Activated CD4-positive, alpha-beta memory T cell treated with anti-CD3 and anti-CD28 coated beads, Interleukin-2, amount 10 ng/mL, durations not matched to agents 7 days and 5 days (primary cell): Measurements from ENCODE around the gene LINGO4. TPM values are rescaled to one million over a fixed set of nuclear protein-coding genes. Genes with fewer than 3 reads are reported as not detected.

Source experiments
- CTCF ChIA-PET: fragments of 350-600 bp; sonication (Branson Sonifier 250); formaldehyde crosslinking; loops from one replicate; lab custom pipeline; 2021; ENCODE audit warnings: antibody characterized with exemption, inconsistent platforms; lab: Charles Lee
- POLR2A ChIA-PET: fragments of 350-600 bp; sonication (Branson Sonifier 250); formaldehyde crosslinking; loops from one replicate; lab custom pipeline; 2021; ENCODE audit warnings: antibody characterized with exemption; lab: Charles Lee
- DNase-seq: peaks from one replicate; pipeline ENCODE4 v3.0.0-alpha.2; 2020
- H3K27ac Mint-ChIP-seq: one replicate; pipeline ENCODE4 v1.8.0; 2021; ENCODE audit warnings: mild to moderate bottlenecking, mixed read lengths
- H3K27me3 Mint-ChIP-seq: one replicate; pipeline ENCODE4 v1.8.0; 2021; ENCODE audit warnings: mixed read lengths
- H3K36me3 Mint-ChIP-seq: one replicate; pipeline ENCODE4 v1.8.0; 2021; ENCODE audit warnings: low read depth, mixed read lengths
- H3K4me1 Mint-ChIP-seq: one replicate; pipeline ENCODE4 v1.8.0; 2021; ENCODE audit warnings: mixed read lengths
- H3K4me3 Mint-ChIP-seq: one replicate; pipeline ENCODE4 v1.8.0; 2021; ENCODE audit warnings: mild to moderate bottlenecking, mixed read lengths
- H3K9me3 Mint-ChIP-seq: one replicate; pipeline ENCODE4 v1.8.0; 2021; ENCODE audit warnings: mixed read lengths
- total RNA-seq, 2 experiments: library from RNA; stranded (reverse); gene quantifications; one replicate each; pipeline ENCODE4 v1.2.3, GENCODE V29; 2021

The LINGO4 gene
- total RNA-seq, 2 experiments from 2014 or later: 1.2 to 1.3 TPM

DNA sequence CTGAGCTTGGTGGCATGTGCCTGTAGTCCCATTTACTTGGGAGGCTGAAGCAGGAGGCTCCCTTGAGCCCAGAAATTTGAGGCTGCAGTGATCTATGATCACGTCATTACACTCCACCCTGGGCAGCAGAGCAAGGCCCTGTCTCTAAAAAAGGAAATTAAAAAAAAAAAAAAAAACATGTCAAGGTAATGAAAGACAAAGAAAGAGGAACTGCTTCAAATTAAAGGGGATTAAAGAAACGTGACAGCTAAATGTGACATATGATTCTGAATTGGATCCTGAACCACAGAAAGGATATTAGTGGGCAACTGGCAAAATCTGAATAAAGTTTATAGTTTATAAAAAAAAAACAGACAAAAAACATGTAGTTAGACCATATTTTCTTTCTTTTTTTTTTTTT lies 38.2 kb upstream of the LINGO4 start:
- Mint-ChIP-seq H3K36me3 (peaks cover 40% of the 10 kb centered on the region), H3K27me3 (no peaks in the 10 kb centered on the region), H3K27ac (no peak overlapping the region), H3K9me3 (no peaks in the 10 kb centered on the region), H3K4me1 (peaks cover 56% of the 10 kb centered on the region), H3K4me3 (no peak overlapping the region)
- ChIA-PET CTCF (interaction anchor here (1.4 to 1.6 kb wide), 2 partner anchors 130 to 249 kb away, joined by 3 to 5 read pairs; no protein-coding TSS in a partner anchor), POLR2A (interaction anchor here (1.3 kb wide), 1 partner anchor 10 kb away, joined by 4 read pairs; the partner anchor contains the start of gene THEM5)
- DNase-seq: no peak

DNA sequence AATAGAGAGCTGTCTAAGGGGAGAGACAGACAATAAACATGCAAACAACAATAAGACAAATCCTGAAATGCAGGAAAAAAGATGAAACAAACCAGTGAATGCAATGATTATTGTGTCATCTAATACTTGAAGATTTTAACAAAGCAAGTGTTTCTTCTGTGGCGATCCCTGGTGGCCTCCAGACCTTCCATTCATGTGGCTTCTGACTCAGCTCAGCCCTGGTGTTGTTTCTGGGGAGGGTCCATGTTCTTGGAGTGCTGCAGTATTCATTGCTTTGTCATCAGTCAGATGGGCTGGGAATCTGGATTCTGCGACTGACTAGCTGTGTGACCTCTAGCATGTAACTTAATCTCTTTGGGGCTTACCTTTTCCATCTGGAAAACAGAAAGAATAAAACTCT lies 35.9 kb upstream of the LINGO4 start:
- Mint-ChIP-seq H3K27me3 (no peaks in the 10 kb centered on the region), H3K9me3 (no peaks in the 10 kb centered on the region), H3K27ac (no peak overlapping the region), H3K4me3 (no peak overlapping the region), H3K36me3 (peaks cover 32% of the 10 kb centered on the region), H3K4me1 (peaks cover 57% of the 10 kb centered on the region)
- ChIA-PET CTCF (interaction anchor here (1.1 to 2.0 kb wide), 6 partner anchors 13 to 247 kb away, joined by 3 to 9 read pairs (median 5); partner anchors contain the start of gene MRPL9), POLR2A (interaction anchor here (0.6 to 4.1 kb wide), 11 partner anchors 8 to 442 kb away, joined by 3 to 21 read pairs (median 13); partner anchors contain the start of genes PSMB4, RORC and THEM5)
- DNase-seq: no peak

GRCh38 chr1:151840421-151840820 lies 35.2 kb upstream of the LINGO4 start:
- CTCF ChIA-PET: interaction anchor here (0.6 to 2.0 kb wide), 10 partner anchors 10 to 605 kb away, joined by 3 to 10 read pairs (median 4); partner anchors contain the start of gene MRPL9
- peak overlapping the region; percentile 89 for H3K4me3 Mint-ChIP-seq
- H3K27me3 Mint-ChIP-seq: no peaks in the 10 kb centered on the region
- H3K9me3 Mint-ChIP-seq: no peaks in the 10 kb centered on the region
- no peak for DNase-seq
- H3K36me3 Mint-ChIP-seq: peaks cover 31% of the 10 kb centered on the region
- peak overlapping the region; percentile 89 for H3K27ac Mint-ChIP-seq
- H3K4me1 Mint-ChIP-seq: peaks cover 61% of the 10 kb centered on the region
- POLR2A ChIA-PET: interaction anchor here (0.6 to 4.1 kb wide), 21 partner anchors 8 to 513 kb away, joined by 3 to 21 read pairs (median 4); partner anchors contain the start of genes MRPL9, PI4KB, PSMB4 and RORC

DNA sequence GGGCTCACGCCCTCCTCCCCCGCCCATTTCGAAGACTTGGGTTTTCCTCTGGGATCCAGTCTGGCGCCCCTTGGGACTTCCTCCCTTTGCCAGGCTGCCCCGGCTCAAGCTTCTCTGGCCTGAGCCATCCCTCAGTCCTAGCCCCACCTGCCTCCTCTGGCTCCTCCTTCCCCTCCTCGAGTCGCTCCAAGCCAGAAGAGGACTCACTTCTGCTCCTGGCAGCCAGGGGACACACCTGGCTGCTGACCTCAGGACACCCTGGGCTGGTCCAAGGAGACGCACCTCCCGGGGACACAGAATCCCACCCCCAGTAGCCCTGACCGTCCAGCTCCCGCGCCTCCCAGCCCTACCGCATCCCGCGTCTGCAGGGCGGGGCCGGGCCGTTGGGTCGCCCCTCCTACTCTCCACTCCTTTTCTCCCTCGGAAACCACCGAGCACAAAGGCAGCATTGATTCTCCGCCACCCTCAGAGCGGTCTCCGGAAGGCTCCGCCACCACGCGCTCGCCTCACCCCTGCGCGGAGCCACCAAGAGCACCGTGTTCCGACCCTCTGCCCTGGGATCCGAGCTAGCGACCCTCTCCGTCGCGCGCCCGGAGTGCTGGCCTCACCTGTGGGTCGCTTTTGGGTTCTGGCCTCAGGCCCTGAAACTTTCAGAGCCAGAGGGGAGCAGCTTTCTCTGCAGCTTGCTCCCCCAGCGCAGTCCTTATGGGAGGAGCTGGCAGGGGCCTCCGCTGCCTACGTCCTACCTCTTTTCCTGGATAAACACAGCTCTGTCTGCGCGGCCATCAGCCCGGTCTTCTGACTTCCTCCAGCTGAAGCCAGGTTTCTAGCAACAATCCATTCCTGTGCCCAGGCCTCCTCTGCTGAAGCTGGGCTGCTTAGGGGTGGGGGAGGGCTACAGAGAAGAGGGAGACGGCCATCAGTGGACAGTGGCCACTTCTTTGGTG lies 34.5 kb upstream of the LINGO4 start, which contains the start of gene C2CD4D:
TSS of gene C2CD4D (minus strand) at position 364 of the 947 bp plus-strand sequence. CDS start 831 bp downstream, outside the sequence.
- peaks cover 27% of the 10 kb centered on the region for H3K36me3 Mint-ChIP-seq
- peaks cover 64% of the 10 kb centered on the region for H3K4me1 Mint-ChIP-seq
- CTCF ChIA-PET: interaction anchor here (0.7 to 2.0 kb wide), 9 partner anchors 9 to 604 kb away, joined by 3 to 10 read pairs (median 5); partner anchors contain the start of gene MRPL9
- H3K27me3 Mint-ChIP-seq: no peaks in the 10 kb centered on the region
- H3K4me3 Mint-ChIP-seq: peak within 1 kb of the TSS; percentile 89
- peak within 1 kb of the TSS; percentile 89 for H3K27ac Mint-ChIP-seq
- H3K9me3 Mint-ChIP-seq: no peaks in the 10 kb centered on the region
- DNase-seq: peak; percentile 82
- POLR2A ChIA-PET: interaction anchor here (0.6 to 4.1 kb wide), 20 partner anchors 9 to 513 kb away, joined by 3 to 21 read pairs (median 6); partner anchors contain the start of genes MRPL9, PI4KB, PSMB4 and RORC

DNA sequence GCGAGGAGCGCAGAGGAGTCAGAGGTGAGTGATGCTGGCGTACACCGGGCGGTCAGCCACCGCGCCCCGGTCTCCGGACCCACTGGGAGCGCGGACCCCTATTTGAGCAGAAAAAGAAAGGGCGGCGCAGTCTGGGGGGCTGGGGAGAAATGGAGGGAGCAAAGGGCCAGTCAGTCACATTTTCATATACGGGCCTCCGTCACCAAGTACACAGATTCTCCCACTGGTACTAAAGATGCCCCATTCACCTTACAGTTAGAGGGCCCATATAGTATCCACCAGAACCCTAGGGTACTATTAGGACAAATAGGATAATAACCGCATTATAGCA lies 33.8 kb upstream of the LINGO4 start:
- Mint-ChIP-seq H3K27me3 (no peaks in the 10 kb centered on the region), H3K4me3 (peak overlapping the region; percentile 89), H3K27ac (peak overlapping the region; percentile 89), H3K36me3 (peaks cover 22% of the 10 kb centered on the region), H3K9me3 (no peaks in the 10 kb centered on the region), H3K4me1 (peaks cover 68% of the 10 kb centered on the region)
- no peak for DNase-seq
- ChIA-PET POLR2A (interaction anchor here (1.0 to 4.1 kb wide), 11 partner anchors 8 to 76 kb away, joined by 3 to 21 read pairs (median 11); partner anchors contain the start of genes MRPL9, RORC, TDRKH and THEM4), CTCF (interaction anchor here (1.9 kb wide), 1 partner anchor 9 kb away, joined by 10 read pairs; no protein-coding TSS in a partner anchor)

DNA sequence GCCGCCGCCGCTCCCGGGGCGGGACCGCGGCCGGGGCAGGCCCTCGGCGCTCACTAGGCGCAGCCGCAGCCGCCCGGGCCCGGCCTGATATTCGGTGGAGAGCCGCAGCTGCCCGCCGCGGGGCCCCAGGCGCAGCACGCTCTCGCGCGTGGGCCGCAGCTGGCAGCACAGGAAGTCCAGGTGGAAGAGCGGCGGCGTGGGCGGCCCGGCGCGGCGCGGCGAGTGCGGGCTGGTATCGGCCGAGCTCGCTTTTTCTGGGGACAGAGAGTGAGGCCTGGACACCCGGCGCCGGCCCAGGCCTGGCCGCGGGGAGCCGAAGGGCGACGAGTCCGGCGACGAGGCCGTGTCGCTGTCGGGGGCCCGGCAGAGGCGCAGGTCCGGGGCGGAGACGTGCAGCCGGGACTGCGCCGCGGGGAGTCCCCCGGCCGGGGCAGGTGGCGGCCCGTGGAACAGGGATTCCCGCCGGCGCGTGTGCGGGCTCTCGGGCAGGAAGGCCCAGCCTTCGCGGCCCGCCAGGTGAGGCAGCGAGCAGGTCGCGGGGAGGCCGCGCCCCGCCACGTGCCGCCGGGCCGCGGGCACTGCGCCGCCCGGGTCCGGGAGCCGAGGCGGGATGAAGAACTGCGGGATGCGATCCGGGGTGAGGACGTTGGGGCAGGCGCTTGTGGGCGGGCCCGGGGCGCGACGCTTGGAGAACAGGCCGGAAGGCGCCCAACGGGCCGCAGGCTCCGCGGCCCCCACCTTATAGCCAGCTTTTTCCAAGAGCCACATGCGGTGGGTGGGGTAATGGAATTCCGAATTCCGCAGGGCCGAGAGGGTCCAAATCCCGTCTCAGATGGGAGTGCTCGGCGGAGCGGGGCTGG lies 33.2 kb upstream of the LINGO4 start:
- Mint-ChIP-seq H3K4me3 (peak overlapping the region; percentile 89), H3K36me3 (peaks cover 22% of the 10 kb centered on the region), H3K4me1 (peaks cover 74% of the 10 kb centered on the region), H3K27ac (peak overlapping the region; percentile 98), H3K27me3 (no peaks in the 10 kb centered on the region), H3K9me3 (no peaks in the 10 kb centered on the region)
- ChIA-PET POLR2A (interaction anchor here (0.9 to 4.1 kb wide), 17 partner anchors 8 to 155 kb away, joined by 3 to 21 read pairs (median 9); partner anchors contain the start of genes MRPL9, RORC, TDRKH and THEM4), CTCF (interaction anchor here (0.8 to 2.8 kb wide), 4 partner anchors 8 to 414 kb away, joined by 3 to 21 read pairs (median 14); partner anchors contain the start of gene TDRKH)
- peak; percentile 46 for DNase-seq

GRCh38 chr1:151837884-151838221 lies 32.6 kb upstream of the LINGO4 start:
- peaks cover 79% of the 10 kb centered on the region for H3K4me1 Mint-ChIP-seq
- H3K27ac Mint-ChIP-seq: peak overlapping the region; percentile 98
- peaks cover 19% of the 10 kb centered on the region for H3K36me3 Mint-ChIP-seq
- POLR2A ChIA-PET: interaction anchor here (0.9 to 4.1 kb wide), 8 partner anchors 7 to 155 kb away, joined by 3 to 19 read pairs (median 6); partner anchors contain the start of genes MRPL9, RORC, TDRKH and THEM4
- CTCF ChIA-PET: interaction anchor here (0.8 to 2.8 kb wide), 3 partner anchors 11 to 413 kb away, joined by 3 to 21 read pairs (median 18); partner anchors contain the start of gene TDRKH
- no peaks in the 10 kb centered on the region for H3K9me3 Mint-ChIP-seq
- peak overlapping the region; percentile 89 for H3K4me3 Mint-ChIP-seq
- no peaks in the 10 kb centered on the region for H3K27me3 Mint-ChIP-seq
- DNase-seq: no peak

DNA sequence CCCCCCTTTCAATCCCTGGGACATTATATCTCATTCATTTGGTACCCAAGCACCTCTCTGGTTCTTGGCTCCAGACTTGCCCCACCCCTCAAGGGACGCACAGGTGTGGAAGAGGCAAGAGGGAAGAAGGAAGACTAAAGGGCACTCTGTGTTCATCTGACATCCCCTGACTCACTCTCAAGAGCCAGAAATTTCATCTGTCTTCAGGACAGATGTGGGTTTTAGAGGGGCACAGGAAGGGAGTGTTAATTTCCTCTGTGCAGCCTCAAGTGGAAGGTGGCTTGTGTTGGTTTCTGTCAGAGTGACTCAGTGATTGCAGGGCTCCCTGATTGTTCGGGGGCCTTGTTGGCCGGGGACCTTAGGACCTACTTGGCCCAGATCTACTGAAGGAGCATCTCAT lies 32.0 kb upstream of the LINGO4 start:
- peak overlapping the region; percentile 89 for H3K4me3 Mint-ChIP-seq
- peak; percentile 48 for DNase-seq
- CTCF ChIA-PET: interaction anchor here (0.6 to 2.8 kb wide), 25 partner anchors 9 to 484 kb away, joined by 3 to 21 read pairs (median 5); partner anchors contain the start of genes MRPL9 and TDRKH
- H3K27me3 Mint-ChIP-seq: no peaks in the 10 kb centered on the region
- peaks cover 17% of the 10 kb centered on the region for H3K36me3 Mint-ChIP-seq
- H3K27ac Mint-ChIP-seq: peak overlapping the region; percentile 98
- POLR2A ChIA-PET: interaction anchor here (0.6 to 2.5 kb wide), 14 partner anchors 10 to 497 kb away, joined by 3 to 18 read pairs (median 4); partner anchors contain the start of genes MRPL9 and TDRKH
- H3K4me1 Mint-ChIP-seq: peaks cover 86% of the 10 kb centered on the region
- no peaks in the 10 kb centered on the region for H3K9me3 Mint-ChIP-seq

- Mint-ChIP-seq H3K4me3 (no peak overlapping the region), H3K4me1 (peaks cover 88% of the 10 kb centered on the region), H3K27me3 (no peaks in the 10 kb centered on the region), H3K36me3 (peaks cover 6% of the 10 kb centered on the region), H3K27ac (peak overlapping the region; percentile 1), H3K9me3 (no peaks in the 10 kb centered on the region)
- CTCF ChIA-PET: interaction anchor here (0.5 to 2.8 kb wide), 20 partner anchors 8 to 535 kb away, joined by 3 to 21 read pairs (median 5); partner anchors contain the start of genes MRPL9 and TDRKH
- no peak for DNase-seq
- POLR2A ChIA-PET: interaction anchor here (0.8 to 2.3 kb wide), 10 partner anchors 10 to 113 kb away, joined by 3 to 8 read pairs (median 4); partner anchors contain the start of genes MRPL9 and TDRKH
Measured at GRCh38 chr1:151835596-151835995, 30.4 kb upstream of the LINGO4 start.

DNA sequence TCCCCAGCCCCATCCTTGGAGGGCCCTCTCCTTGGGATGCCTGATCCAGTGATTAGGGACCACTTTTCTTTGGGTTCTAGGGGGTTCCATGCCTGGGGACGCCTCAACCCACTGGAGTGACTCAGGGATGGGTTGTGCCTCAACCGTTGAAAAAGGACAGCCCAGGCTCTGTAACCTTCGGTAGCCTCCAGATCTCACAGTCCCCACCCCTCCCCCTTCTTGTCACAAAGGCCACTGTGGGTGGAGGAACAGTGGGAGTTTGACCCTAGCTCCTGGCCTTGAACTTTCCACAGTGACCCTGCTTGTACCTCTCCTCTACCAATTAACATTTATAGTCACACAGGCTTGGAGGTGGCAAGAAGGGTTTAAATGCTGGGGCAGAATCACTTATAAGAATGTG lies 29.0 kb upstream of the LINGO4 start:
- no peaks in the 10 kb centered on the region for H3K27me3 Mint-ChIP-seq
- H3K27ac Mint-ChIP-seq: peak overlapping the region; percentile 84
- CTCF ChIA-PET: interaction anchor here (0.7 to 2.2 kb wide), 11 partner anchors 13 to 390 kb away, joined by 3 to 12 read pairs (median 3); no protein-coding TSS in a partner anchor

More for the DNA sequence above, 29.0 kb upstream of the LINGO4 start:
- peaks cover 88% of the 10 kb centered on the region for H3K4me1 Mint-ChIP-seq
- POLR2A ChIA-PET: interaction anchor here (0.8 to 1.5 kb wide), 6 partner anchors 8 to 241 kb away, joined by 3 to 8 read pairs (median 4); no protein-coding TSS in a partner anchor
- DNase-seq: no peak
- H3K9me3 Mint-ChIP-seq: no peaks in the 10 kb centered on the region
- peak overlapping the region; percentile 2 for H3K4me3 Mint-ChIP-seq
- peaks cover 6% of the 10 kb centered on the region for H3K36me3 Mint-ChIP-seq
